HepG2 (cell line): ENCODE results near the gene PASD1. TPM values are rescaled to one million over a fixed set of nuclear protein-coding genes. Genes with fewer than 3 reads are reported as not detected.

ENCODE experiments used
- ATAC-seq: fragments of 200-7000 bp; cut with Tn5 transposase; 3 replicates; pipeline ENCODE4 v1.9.1; 2020; ENCODE audit warnings: mild to moderate bottlenecking, moderate library complexity
- BruUV-seq: library from RNA; stranded (reverse); fragments of 400-500 nt; replicated peaks from 2 replicates; lab custom pipeline; 2021; lab: Mats Ljungman, UMichigan
- CTCF ChIA-PET: fragments of 300-600 bp; formaldehyde crosslinking; extraction: SDS; loops from one replicate; lab custom pipeline; 2021; ENCODE audit warnings: low total read pairs, inconsistent platforms, low intra/inter-chr PET ratio; lab: Yijun Ruan, JAX
- POLR2A ChIA-PET: fragments of 350-600 bp; sonication (Branson Sonifier 250); formaldehyde crosslinking; loops from one replicate; lab custom pipeline; 2020; ENCODE audit warnings: antibody characterized with exemption, inconsistent platforms; lab: Yijun Ruan, JAX
- DNase-seq: peaks from one replicate; pipeline ENCODE4 v3.0.0-alpha.2; 2015; ENCODE audit warnings: low spot score
- FAIRE-seq: peaks from 3 replicates; lab custom pipeline; 2011; peaks lifted over from hg19 to GRCh38; lab: Jason Lieb, UNC
- H2AFZ ChIP-seq: one replicate; pipeline ENCODE4 v1.6.1; 2011; ENCODE audit warnings: low read length, inconsistent platforms
- H3K27ac ChIP-seq: fragments of 300-600 bp; 3 replicates; pipeline ENCODE4 v1.8.0; 2011; ENCODE audit warnings: mixed run types, mild to moderate bottlenecking, mixed read lengths, low read length, inconsistent platforms; ENCODE audit not compliant: insufficient read depth; ENCODE audit errors: extremely low read length
- H3K27me3 ChIP-seq, 2 experiments: fragments of 200-600 bp in 1 of 2; 2 replicates in 1 of 2; 3 replicates in 1 of 2; pipeline versions ENCODE4 v1.6.0 to v1.8.0; 2011; ENCODE audit warnings: low read length in 2 of 2, mild to moderate bottlenecking in 2 of 2, moderate library complexity in 2 of 2, inconsistent platforms in 1 of 2; ENCODE audit not compliant: insufficient read depth in 2 of 2, control insufficient read depth in 1 of 2
- H3K36me3 ChIP-seq, 2 experiments: fragments of 200-600 bp in 1 of 2; replicated peaks in 1 of 2; 2 replicates in 1 of 2; 3 replicates in 1 of 2; pipeline versions ENCODE4 v1.5.1 to v1.8.0; 2011; ENCODE audit warnings: low read length in 2 of 2, inconsistent platforms in 1 of 2; ENCODE audit not compliant: insufficient read depth in 2 of 2, control insufficient read depth in 1 of 2
- H3K4me1 ChIP-seq: 2 replicates; pipeline ENCODE4 v1.5.1; 2012; ENCODE audit warnings: low read length, inconsistent platforms; ENCODE audit not compliant: insufficient read depth
- H3K4me2 ChIP-seq: 2 replicates; pipeline ENCODE4 v1.6.0; 2011; ENCODE audit warnings: low read depth, low read length, inconsistent platforms
- H3K4me3 ChIP-seq, 3 experiments: fragments of 200-600 bp in 1 of 3; sonication (generic), shearing (Covaris generic) in 1 of 3; replicated peaks in 1 of 3; 2 replicates each; pipeline ENCODE4 v1.5.1; 2011 to 2016; ENCODE audit warnings: low read length in 3 of 3, inconsistent platforms in 2 of 3, low read depth in 2 of 3, mild to moderate bottlenecking in 2 of 3, control low read depth in 1 of 3, mixed read lengths in 1 of 3; ENCODE audit not compliant: insufficient read depth in 1 of 3
- H3K79me2 ChIP-seq: one replicate; pipeline ENCODE4 v1.6.1; 2011; ENCODE audit warnings: low read length, inconsistent platforms; ENCODE audit not compliant: insufficient read depth
- H3K9ac ChIP-seq: 2 replicates; pipeline ENCODE4 v1.6.0; 2011; ENCODE audit warnings: mild to moderate bottlenecking, low read depth, low read length, inconsistent platforms; ENCODE audit not compliant: insufficient read depth
- H3K9me3 ChIP-seq: 2 replicates; pipeline ENCODE4 v1.5.1; 2012; ENCODE audit warnings: mild to moderate bottlenecking, low read length
- H4K20me1 ChIP-seq: 2 replicates; pipeline ENCODE4 v1.6.0; 2011; ENCODE audit warnings: inconsistent platforms, mild to moderate bottlenecking, low read length, moderate library complexity; ENCODE audit not compliant: insufficient read depth
- ATF7-NPFF ChIP-seq: sonication (generic); formaldehyde crosslinking; IDR thresholded peaks from 2 replicates; pipeline ENCODE4 v1.8.1; 2023; ENCODE audit warnings: mild to moderate bottlenecking, low read depth, missing genetic modification reagents, moderate library complexity
- CCAR2 ChIP-seq: fragments of 200-400 bp; formaldehyde crosslinking; optimal IDR thresholded peaks from 2 replicates; pipeline ENCODE3; 2018; ENCODE audit warnings: low read depth, mild to moderate bottlenecking, low read length, moderate library complexity
- CCDC6 ChIP-seq: sonication (generic); formaldehyde crosslinking; IDR thresholded peaks from 2 replicates; pipeline ENCODE4 v1.8.1; 2022; ENCODE audit warnings: mild to moderate bottlenecking, missing genetic modification reagents, moderate library complexity
- JARID2 ChIP-seq: sonication (generic); formaldehyde crosslinking; IDR thresholded peaks from 2 replicates; pipeline ENCODE4 v1.8.1; 2023; ENCODE audit warnings: missing genetic modification reagents, inconsistent platforms; ENCODE audit not compliant: insufficient replicate concordance
- TOE1 ChIP-seq: sonication (generic); formaldehyde crosslinking; IDR thresholded peaks from 2 replicates; pipeline ENCODE4 v1.4.0; 2020; ENCODE audit warnings: mild to moderate bottlenecking, missing genetic modification reagents
- ZBED4 ChIP-seq: sonication (generic); formaldehyde crosslinking; IDR thresholded peaks from 2 replicates; pipeline ENCODE4 v1.4.0; 2020; ENCODE audit warnings: missing genetic modification reagents, borderline replicate concordance
- ZNF234 ChIP-seq: sonication (generic); formaldehyde crosslinking; conservative IDR thresholded peaks from 2 replicates; pipeline ENCODE4 v1.5.1; 2020; ENCODE audit warnings: mild to moderate bottlenecking, missing genetic modification reagents
- ZNF576 ChIP-seq: sonication (generic); formaldehyde crosslinking; IDR thresholded peaks from 2 replicates; pipeline ENCODE4 v1.4.0; 2020; ENCODE audit warnings: mild to moderate bottlenecking, missing genetic modification reagents
- ZNF782 ChIP-seq: sonication (generic); formaldehyde crosslinking; IDR thresholded peaks from 2 replicates; pipeline ENCODE4 v1.4.0; 2020; ENCODE audit warnings: missing genetic modification reagents, mild to moderate bottlenecking, borderline replicate concordance
- WGBS: methylation state at CpG from one replicate; pipeline ENCODE4 v1.1.6; 2017; ENCODE audit warnings: low lambda C conversion rate; 5-methylcytosine and 5-hydroxymethylcytosine counted together
- in situ Hi-C: cut with HindIII; loops from 2 replicates; pipeline ENCODE4 v1.10.0; 2017; ENCODE audit warnings: low pct_unique_long_range_greater_than_20kb; ENCODE audit not compliant: extremely low pct_ligation_motif_present
- intact Hi-C: fragments of 100-400 bp; cut with micrococcal nuclease; formaldehyde crosslinking; loops from one replicate; pipeline ENCODE4 v1.10.0; 2022; ENCODE audit not compliant: unreplicated experiment
- polyA plus RNA-seq, 8 experiments: library from polyadenylated mRNA; depleted of rRNA in 3 of 8; stranded (reverse) in 7 of 8; unstranded in 1 of 8; fragments of >200 nt; fragmentation: Illumina TruSeq in 4 of 8; extraction: Trizol in 4 of 8; gene quantifications; 2 replicates each; pipeline versions ENCODE4 v1.2.1 to v1.2.3, GENCODE V29; 2011 to 2016; ENCODE audit warnings: low read depth in 4 of 8, missing spikeins in 1 of 8, mixed read lengths in 1 of 8; ENCODE audit not compliant: insufficient read depth in 1 of 8
- total RNA-seq, 5 experiments: library from RNA; depleted of rRNA; stranded (reverse); fragments of >200 nt; fragmentation: Illumina TruSeq; extraction: Trizol; gene quantifications; 2 replicates each; pipeline ENCODE4 v1.2.3, GENCODE V29; 2016; ENCODE audit warnings: low read depth in 1 of 5

PASD1 gene
- total and polyA plus RNA-seq, 2 of the 13 experiments (the other 11 are each of a cell fraction or from before 2014, with no cell fraction given): not detected

- 0% methylated on average over 1 of the region's 2 CpGs for WGBS
- TF ChIP-seq TOE1 (no peak), ZNF576 (CRISPR knock-in tag) (no peak), ZBED4 (CRISPR knock-in tag) (no peak), ZNF782 (CRISPR knock-in tag) (no peak), CCAR2 (no peak), JARID2 (CRISPR knock-in tag) (no peak), ZNF234 (CRISPR knock-in tag) (no peak), CCDC6 (CRISPR knock-in tag) (no peak), ATF7-NPFF (CRISPR knock-in tag) (no peak)
- FAIRE-seq (no peak), DNase-seq (no peak), ATAC-seq (no peak)
- Histone ChIP-seq H4K20me1 (no peaks in the 10 kb centered on the region), H3K4me3 (no peak overlapping the region), H3K4me1 (no peaks in the 10 kb centered on the region), H3K9me3 (no peaks in the 10 kb centered on the region), H3K9ac (no peak overlapping the region), H3K79me2 (no peaks in the 10 kb centered on the region), H3K36me3 (no peaks in the 10 kb centered on the region), H3K27ac (no peak overlapping the region), H2AFZ (no peak overlapping the region), H3K27me3 (no peaks in the 10 kb centered on the region), H3K4me2 (no peak overlapping the region)
- intact Hi-C loops (no loop called here), in situ Hi-C loops (no loop called here)
- ChIA-PET POLR2A (no interaction called here), CTCF (no interaction called here)
- no TSS peak for BruUV-seq
These were observed 148.3 kb downstream of the PASD1 start for GRCh38 chrX:151711787-151712186.
